ENCODE measurements around the gene AUTS2. TPM values are rescaled to one million over a fixed set of nuclear protein-coding genes. Genes with fewer than 3 reads are reported as not detected.

AUTS2 gene
- total RNA-seq, 1 experiment from 2014 or later: 2.5 TPM

DNA sequence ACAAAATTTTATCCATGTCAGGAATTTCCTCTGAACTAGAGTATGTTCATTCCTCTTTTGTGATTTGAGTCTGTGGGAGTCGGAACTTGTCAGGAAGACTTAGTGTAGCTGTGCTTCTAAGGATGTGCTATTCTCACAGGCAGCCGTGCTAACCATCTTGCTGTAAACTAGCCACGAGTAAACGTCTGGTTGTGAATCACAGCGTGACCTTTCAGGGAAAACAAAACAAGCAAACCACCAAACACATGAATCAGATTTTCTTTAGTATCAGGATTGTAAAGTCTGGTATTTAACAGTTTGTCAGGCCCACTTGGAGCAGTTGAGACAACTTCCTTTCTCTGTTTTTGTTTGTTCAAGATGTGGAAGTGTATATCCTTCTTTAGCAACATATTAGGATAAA is 32.0 kb downstream of the AUTS2 start:
- intact Hi-C loops (cut with micrococcal nuclease; ENCODE audit: unreplicated experiment): no loop called here
- DNase-seq (ENCODE audit: low read depth, low spot score) (no peak), ATAC-seq (no peak)
- H3K9me3 ChIP-seq (ENCODE audit: control insufficient read depth, insufficient read depth, low read depth, low read length): no peaks in the 10 kb centered on the region
- no peak overlapping the region for H3K27ac ChIP-seq (ENCODE audit: low read length)
- no peaks in the 10 kb centered on the region for H3K4me1 ChIP-seq (ENCODE audit: control insufficient read depth, insufficient read depth, low read length)
- no peak for TF ChIP-seq TCF7L2 (IDR thresholded peaks at IDR 0.05; ENCODE audit: low read depth, low read length)
- TF ChIP-seq POLR2AphosphoS5 (IDR thresholded peaks at IDR 0.05; ENCODE audit: low read depth, low read length): no peak
- TF ChIP-seq, protein P1, sequence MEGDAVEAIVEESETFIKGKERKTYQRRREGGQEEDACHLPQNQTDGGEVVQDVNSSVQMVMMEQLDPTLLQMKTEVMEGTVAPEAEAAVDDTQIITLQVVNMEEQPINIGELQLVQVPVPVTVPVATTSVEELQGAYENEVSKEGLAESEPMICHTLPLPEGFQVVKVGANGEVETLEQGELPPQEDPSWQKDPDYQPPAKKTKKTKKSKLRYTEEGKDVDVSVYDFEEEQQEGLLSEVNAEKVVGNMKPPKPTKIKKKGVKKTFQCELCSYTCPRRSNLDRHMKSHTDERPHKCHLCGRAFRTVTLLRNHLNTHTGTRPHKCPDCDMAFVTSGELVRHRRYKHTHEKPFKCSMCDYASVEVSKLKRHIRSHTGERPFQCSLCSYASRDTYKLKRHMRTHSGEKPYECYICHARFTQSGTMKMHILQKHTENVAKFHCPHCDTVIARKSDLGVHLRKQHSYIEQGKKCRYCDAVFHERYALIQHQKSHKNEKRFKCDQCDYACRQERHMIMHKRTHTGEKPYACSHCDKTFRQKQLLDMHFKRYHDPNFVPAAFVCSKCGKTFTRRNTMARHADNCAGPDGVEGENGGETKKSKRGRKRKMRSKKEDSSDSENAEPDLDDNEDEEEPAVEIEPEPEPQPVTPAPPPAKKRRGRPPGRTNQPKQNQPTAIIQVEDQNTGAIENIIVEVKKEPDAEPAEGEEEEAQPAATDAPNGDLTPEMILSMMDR (IDR thresholded peaks at IDR 0.05): no peak
- TF ChIP-seq SIN3A (IDR thresholded peaks at IDR 0.05; ENCODE audit: borderline replicate concordance, insufficient read depth, low read depth, low read length): no peak
- no peak for TF ChIP-seq REST (IDR thresholded peaks at IDR 0.05; ENCODE audit: insufficient read depth in 1 of 2, low read depth in 2 of 2, low read length in 1 of 2)
- H3K36me3 ChIP-seq (ENCODE audit: control insufficient read depth, insufficient read depth, low read length): no peaks in the 10 kb centered on the region
- no peaks in the 10 kb centered on the region for H3K27me3 ChIP-seq (ENCODE audit: control insufficient read depth, insufficient read depth, low read length)
- ChIA-PET CTCF (no interaction called here), POLR2A (no interaction called here)
- in situ Hi-C loops (cut with HindIII; ENCODE audit: low pct_unique_long_range_greater_than_20kb, low sequenced_read_pairs): no loop called here
- H3K4me3 ChIP-seq (ENCODE audit: low read depth in 2 of 2, low read length in 2 of 2): no peak overlapping the region
- BruUV-seq (replicated peaks): no TSS peak

DNA sequence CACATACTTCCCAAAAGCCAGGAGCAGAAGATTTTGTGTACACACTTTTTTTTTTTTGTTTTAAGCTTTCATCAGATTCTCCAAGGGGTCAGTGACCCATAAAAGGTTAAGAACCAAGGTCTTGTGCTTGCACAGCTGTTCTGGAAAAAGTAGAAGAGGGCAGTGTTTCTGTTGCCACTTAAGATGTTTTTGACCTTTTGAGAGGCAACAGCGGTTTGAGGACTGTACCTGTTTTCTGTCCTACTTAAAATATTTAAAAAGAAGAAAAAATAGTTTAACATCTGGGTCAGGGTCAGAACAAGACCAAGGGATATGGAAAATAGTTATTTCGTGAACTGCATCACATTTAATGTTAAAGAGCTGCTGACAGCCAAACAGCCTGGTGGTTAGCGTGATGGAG is 32.9 kb downstream of the AUTS2 start:
- no peak for DNase-seq (ENCODE audit: low read depth, low spot score)
- ChIA-PET CTCF (no interaction called here), POLR2A (no interaction called here)
- Histone ChIP-seq H3K4me3 (ENCODE audit: low read depth in 2 of 2, low read length in 2 of 2) (no peak overlapping the region), H3K36me3 (ENCODE audit: control insufficient read depth, insufficient read depth, low read length) (no peaks in the 10 kb centered on the region), H3K4me1 (ENCODE audit: control insufficient read depth, insufficient read depth, low read length) (no peaks in the 10 kb centered on the region), H3K27me3 (ENCODE audit: control insufficient read depth, insufficient read depth, low read length) (no peaks in the 10 kb centered on the region), H3K27ac (ENCODE audit: low read length) (no peak overlapping the region), H3K9me3 (ENCODE audit: control insufficient read depth, insufficient read depth, low read depth, low read length) (no peaks in the 10 kb centered on the region)
- TF ChIP-seq, protein P1 (IDR thresholded peaks at IDR 0.05): no peak
- TF ChIP-seq TCF7L2 (IDR thresholded peaks at IDR 0.05; ENCODE audit: low read depth, low read length) (no peak), POLR2AphosphoS5 (IDR thresholded peaks at IDR 0.05; ENCODE audit: low read depth, low read length) (no peak), SIN3A (IDR thresholded peaks at IDR 0.05; ENCODE audit: borderline replicate concordance, insufficient read depth, low read depth, low read length) (no peak), REST (IDR thresholded peaks at IDR 0.05; ENCODE audit: insufficient read depth in 1 of 2, low read depth in 2 of 2, low read length in 1 of 2) (no peak)
- no TSS peak for BruUV-seq (replicated peaks)
- no peak for ATAC-seq
- in situ Hi-C loops (cut with HindIII; ENCODE audit: low pct_unique_long_range_greater_than_20kb, low sequenced_read_pairs) (no loop called here), intact Hi-C loops (cut with micrococcal nuclease; ENCODE audit: unreplicated experiment) (no loop called here)

Data from Panc1 (cell line).